Ishikawa (cell line): ENCODE data around the gene LRCOL1.

ENCODE experiments used
- RAD21 ChIP-seq: IDR thresholded peaks from 2 replicates; pipeline ENCODE4 v1.6.1; 2012; ENCODE audit warnings: low read depth
- REST ChIP-seq: IDR thresholded peaks from 2 replicates; pipeline ENCODE4 v1.6.1; 2012; ENCODE audit warnings: low read depth, mild to moderate bottlenecking
- TAF1 ChIP-seq: IDR thresholded peaks from 2 replicates; pipeline ENCODE4 v1.6.1; 2012; ENCODE audit warnings: low read depth, mild to moderate bottlenecking

- no peak for TF ChIP-seq RAD21
- TF ChIP-seq REST = no peak
- TF ChIP-seq TAF1 = no peak
Observed at GRCh38 chr12:132595183-132595582, 15.2 kb downstream of the LRCOL1 start.
